ENCODE results near the gene IPO4. TPM values are rescaled to one million over a fixed set of nuclear protein-coding genes. Genes with fewer than 3 reads are reported as not detected.

Gene IPO4
- total and polyA plus RNA-seq, 9 of the 15 experiments (the other 6 are each of a cell fraction or from before 2014, with no cell fraction given), result 7.3 to 122 (median 31.8) TPM

DNA sequence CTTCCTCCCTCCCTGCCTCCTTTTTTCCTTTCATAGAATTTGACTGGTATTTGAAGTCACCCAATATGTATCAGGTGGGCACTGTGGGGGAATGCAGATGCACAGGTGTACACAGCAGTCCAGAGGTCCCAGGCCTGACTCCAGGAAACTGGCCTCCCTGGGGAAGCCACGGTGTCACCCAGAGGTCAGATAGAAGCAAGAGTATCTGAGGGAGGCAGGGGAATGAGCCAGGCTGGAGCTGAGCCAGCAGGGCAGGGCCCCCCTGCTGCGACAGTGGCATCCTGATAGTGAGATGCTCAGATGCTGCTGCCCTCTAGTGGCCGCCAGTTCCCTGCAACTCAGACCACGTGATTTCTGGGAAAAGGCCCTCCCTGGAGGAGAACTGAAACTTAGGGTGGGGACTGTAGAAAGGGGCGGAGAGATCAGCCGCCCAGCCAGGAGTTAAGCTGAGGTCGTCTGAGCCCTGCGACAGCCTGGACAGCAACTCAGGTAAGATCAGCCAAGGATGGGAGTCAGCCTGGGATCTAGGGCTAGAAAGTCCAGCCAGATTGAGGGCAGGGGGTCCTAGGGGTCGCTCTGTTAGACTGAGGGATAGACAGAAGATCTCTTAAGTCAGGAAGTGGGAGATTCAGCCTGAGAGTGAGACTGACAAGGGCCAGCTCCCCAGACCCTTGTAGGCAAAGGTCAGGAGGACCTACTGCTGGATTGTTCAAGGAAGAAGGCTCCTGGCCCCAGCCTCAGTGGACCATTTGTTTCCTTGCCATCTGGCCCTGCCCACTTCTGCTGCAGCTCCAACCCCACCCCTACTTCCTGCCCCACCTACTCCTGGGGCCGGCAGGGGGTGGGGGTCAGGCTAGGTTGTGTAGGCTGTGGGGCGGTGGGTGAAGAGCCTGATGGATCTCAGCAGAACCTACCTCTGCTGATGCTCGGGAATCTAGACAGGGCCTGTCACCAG lies 27.5 kb downstream of the IPO4 start, which contains the start of gene IRF9 (continued):
- TF ChIP-seq NR2C1 (IDR thresholded peaks at IDR 0.05) (0 out of 2 replicates have a peak, but pooled peaks have one; percentile 27), NR2C1 (tag; IDR thresholded peaks at IDR 0.05) (peak; percentile 33; the same call in 1 of the 2 replicates), ZNF316 (IDR thresholded peaks at IDR 0.05) (no peak), BRCA1 (IDR thresholded peaks at IDR 0.05) (no peak), BRCA1 (CRISPR knock-in tag; IDR thresholded peaks at IDR 0.05) (no peak), MAFK (IDR thresholded peaks at IDR 0.05; ENCODE audit: low read length) (0 out of 2 replicates have a peak, but pooled peaks have one; percentile 2), PHTF2 (CRISPR knock-in tag; IDR thresholded peaks at IDR 0.05) (no peak), RB1 (IDR thresholded peaks at IDR 0.05; ENCODE audit: low read depth) (peak; percentile 71; the same call in 1 of the 2 replicates), MYNN (IDR thresholded peaks at IDR 0.05) (peak; percentile 90), MYNN (CRISPR knock-in tag; IDR thresholded peaks at IDR 0.05) (no peak), ZNF57 (CRISPR knock-in tag; IDR thresholded peaks at IDR 0.05) (no peak), ATF7 (IDR thresholded peaks at IDR 0.05) (peak; percentile 58; the same call in 1 of the 2 replicates), KDM4B (IDR thresholded peaks at IDR 0.05; ENCODE audit: borderline replicate concordance in 2 of 2, low read depth in 1 of 2) (peak in 1 of 2 experiments; percentile 72; a peak in 1 of 4 replicates), ZNF589 (CRISPR knock-in tag; IDR thresholded peaks at IDR 0.05; ENCODE audit: low read depth) (no peak), ZNF274 (IDR thresholded peaks at IDR 0.05; ENCODE audit: borderline replicate concordance, low read depth, low read length) (no peak), RAD51 (IDR thresholded peaks at IDR 0.05; ENCODE audit: borderline replicate concordance, low read depth) (peak; percentile 95), FOXA1 (IDR thresholded peaks at IDR 0.05; ENCODE audit: borderline replicate concordance) (no peak), RCOR1 (IDR thresholded peaks at IDR 0.05; ENCODE audit: borderline replicate concordance in 1 of 2, low read depth in 2 of 2, low read length in 2 of 2) (peak; percentile 53 to 91; a peak in 3 of 4 replicates), ZNF121 (CRISPR knock-in tag; conservative IDR thresholded peaks at IDR 0.05) (no peak), NFXL1 (CRISPR knock-in tag; IDR thresholded peaks at IDR 0.05) (no peak), PML (IDR thresholded peaks at IDR 0.05; ENCODE audit: low read length) (no peak)
- TF ChIP-seq, protein P1, sequence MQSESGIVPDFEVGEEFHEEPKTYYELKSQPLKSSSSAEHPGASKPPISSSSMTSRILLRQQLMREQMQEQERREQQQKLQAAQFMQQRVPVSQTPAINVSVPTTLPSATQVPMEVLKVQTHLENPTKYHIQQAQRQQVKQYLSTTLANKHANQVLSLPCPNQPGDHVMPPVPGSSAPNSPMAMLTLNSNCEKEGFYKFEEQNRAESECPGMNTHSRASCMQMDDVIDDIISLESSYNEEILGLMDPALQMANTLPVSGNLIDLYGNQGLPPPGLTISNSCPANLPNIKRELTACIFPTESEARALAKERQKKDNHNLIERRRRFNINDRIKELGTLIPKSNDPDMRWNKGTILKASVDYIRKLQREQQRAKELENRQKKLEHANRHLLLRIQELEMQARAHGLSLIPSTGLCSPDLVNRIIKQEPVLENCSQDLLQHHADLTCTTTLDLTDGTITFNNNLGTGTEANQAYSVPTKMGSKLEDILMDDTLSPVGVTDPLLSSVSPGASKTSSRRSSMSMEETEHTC (IDR thresholded peaks at IDR 0.05), result peak; percentile 91
- TF ChIP-seq, protein P2, sequence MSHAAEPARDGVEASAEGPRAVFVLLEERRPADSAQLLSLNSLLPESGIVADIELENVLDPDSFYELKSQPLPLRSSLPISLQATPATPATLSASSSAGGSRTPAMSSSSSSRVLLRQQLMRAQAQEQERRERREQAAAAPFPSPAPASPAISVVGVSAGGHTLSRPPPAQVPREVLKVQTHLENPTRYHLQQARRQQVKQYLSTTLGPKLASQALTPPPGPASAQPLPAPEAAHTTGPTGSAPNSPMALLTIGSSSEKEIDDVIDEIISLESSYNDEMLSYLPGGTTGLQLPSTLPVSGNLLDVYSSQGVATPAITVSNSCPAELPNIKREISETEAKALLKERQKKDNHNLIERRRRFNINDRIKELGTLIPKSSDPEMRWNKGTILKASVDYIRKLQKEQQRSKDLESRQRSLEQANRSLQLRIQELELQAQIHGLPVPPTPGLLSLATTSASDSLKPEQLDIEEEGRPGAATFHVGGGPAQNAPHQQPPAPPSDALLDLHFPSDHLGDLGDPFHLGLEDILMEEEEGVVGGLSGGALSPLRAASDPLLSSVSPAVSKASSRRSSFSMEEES (CRISPR knock-in tag; IDR thresholded peaks at IDR 0.05), result peak; percentile 98
